Measurements from ENCODE around the gene OR8B12.

DNA sequence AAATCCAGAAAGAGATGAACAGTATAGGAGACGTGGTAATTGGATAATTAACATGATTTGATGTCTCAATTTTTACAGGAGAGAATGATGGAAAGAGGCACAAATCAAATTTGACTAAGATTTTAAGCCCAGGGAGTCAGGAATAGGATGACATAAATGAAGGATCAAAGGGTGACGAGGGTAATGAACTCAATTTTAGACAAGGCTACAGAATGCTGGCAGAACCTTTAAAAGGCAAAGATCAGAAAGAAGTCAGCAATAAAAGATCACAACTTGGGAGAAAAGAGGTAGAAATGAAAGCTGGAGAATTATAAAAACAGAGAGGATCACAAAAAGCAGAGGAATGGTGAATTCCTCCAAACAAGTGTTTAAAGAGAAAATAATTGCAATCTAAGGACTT, 13.4 kb upstream of the OR8B12 start:
- TF ChIP-seq POLR2A (IDR thresholded peaks at IDR 0.05), result no peak
- TF ChIP-seq, protein P1, sequence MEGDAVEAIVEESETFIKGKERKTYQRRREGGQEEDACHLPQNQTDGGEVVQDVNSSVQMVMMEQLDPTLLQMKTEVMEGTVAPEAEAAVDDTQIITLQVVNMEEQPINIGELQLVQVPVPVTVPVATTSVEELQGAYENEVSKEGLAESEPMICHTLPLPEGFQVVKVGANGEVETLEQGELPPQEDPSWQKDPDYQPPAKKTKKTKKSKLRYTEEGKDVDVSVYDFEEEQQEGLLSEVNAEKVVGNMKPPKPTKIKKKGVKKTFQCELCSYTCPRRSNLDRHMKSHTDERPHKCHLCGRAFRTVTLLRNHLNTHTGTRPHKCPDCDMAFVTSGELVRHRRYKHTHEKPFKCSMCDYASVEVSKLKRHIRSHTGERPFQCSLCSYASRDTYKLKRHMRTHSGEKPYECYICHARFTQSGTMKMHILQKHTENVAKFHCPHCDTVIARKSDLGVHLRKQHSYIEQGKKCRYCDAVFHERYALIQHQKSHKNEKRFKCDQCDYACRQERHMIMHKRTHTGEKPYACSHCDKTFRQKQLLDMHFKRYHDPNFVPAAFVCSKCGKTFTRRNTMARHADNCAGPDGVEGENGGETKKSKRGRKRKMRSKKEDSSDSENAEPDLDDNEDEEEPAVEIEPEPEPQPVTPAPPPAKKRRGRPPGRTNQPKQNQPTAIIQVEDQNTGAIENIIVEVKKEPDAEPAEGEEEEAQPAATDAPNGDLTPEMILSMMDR (IDR thresholded peaks at IDR 0.05), result no peak
